Measurements from ENCODE around the gene CD300LG.

GRCh38 chr17:43871946-43872690 lies 25.1 kb downstream of the CD300LG start:
- no peak for TF ChIP-seq CTCF (conservative IDR thresholded peaks at IDR 0.05; ENCODE audit: low read length)
- TF ChIP-seq EZH2phosphoT487 (IDR thresholded peaks at IDR 0.05; ENCODE audit: borderline replicate concordance, low read depth, low read length), result no peak

Measured in OCI-LY7 (cell line).